ENCODE data around the gene TMEM60.

DNA sequence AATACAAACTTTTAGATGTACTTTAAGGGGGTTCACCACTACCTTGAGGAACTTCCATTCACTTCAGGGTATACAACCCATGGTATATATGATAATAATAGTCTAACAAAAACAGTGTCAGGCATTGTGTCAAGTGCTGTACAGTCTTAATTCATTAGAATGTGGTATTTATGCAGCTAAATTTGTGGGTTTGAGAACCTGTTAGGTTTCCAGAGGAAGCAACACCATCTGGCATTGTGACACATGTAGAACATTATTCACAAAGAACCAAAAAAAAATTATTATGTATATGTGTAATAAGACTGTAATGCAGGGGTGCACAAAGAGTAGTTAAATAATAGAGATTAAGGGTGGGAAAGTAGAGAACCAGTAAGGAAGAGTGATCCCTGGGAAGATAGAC is 26.3 kb downstream of the TMEM60 start:
- TF ChIP-seq, protein P1, sequence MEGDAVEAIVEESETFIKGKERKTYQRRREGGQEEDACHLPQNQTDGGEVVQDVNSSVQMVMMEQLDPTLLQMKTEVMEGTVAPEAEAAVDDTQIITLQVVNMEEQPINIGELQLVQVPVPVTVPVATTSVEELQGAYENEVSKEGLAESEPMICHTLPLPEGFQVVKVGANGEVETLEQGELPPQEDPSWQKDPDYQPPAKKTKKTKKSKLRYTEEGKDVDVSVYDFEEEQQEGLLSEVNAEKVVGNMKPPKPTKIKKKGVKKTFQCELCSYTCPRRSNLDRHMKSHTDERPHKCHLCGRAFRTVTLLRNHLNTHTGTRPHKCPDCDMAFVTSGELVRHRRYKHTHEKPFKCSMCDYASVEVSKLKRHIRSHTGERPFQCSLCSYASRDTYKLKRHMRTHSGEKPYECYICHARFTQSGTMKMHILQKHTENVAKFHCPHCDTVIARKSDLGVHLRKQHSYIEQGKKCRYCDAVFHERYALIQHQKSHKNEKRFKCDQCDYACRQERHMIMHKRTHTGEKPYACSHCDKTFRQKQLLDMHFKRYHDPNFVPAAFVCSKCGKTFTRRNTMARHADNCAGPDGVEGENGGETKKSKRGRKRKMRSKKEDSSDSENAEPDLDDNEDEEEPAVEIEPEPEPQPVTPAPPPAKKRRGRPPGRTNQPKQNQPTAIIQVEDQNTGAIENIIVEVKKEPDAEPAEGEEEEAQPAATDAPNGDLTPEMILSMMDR (IDR thresholded peaks at IDR 0.05): no peak
- no peak for TF ChIP-seq POLR2A (IDR thresholded peaks at IDR 0.05)

Data from heart left ventricle (tissue), 13 donors.